Left lung (tissue), 10 donors: Measurements from ENCODE around the gene HES4. TPM values are rescaled to one million over a fixed set of nuclear protein-coding genes. Genes with fewer than 3 reads are reported as not detected.

Experiments
- ATAC-seq: fragments of 200-7000 bp; cut with Tn5 transposase; one replicate; pipeline ENCODE4 v1.9.1; 2020; ENCODE audit warnings: moderate library complexity
- DNase-seq, 4 donors: peaks; one replicate each; pipeline ENCODE4 v3.0.0-alpha.2; 2013 to 2020
- H3K27ac ChIP-seq, 2 donors: fragments of 200-600 bp; sonication (generic) in 1 of 2; one replicate each; pipeline versions ENCODE4 v1.5.0 to v1.8.0; 2020 to 2021
- H3K27me3 ChIP-seq, 2 donors: fragments of 200-600 bp; sonication (generic) in 1 of 2; one replicate each; pipeline versions ENCODE4 v1.5.0 to v1.8.0; 2020 to 2021
- H3K36me3 ChIP-seq, 2 donors: fragments of 200-600 bp; sonication (generic) in 1 of 2; one replicate each; pipeline versions ENCODE4 v1.5.0 to v1.8.0; 2020 to 2021
- H3K4me1 ChIP-seq, 2 donors: fragments of 200-600 bp; one replicate each; pipeline ENCODE4 v1.8.0; 2021
- H3K4me3 ChIP-seq, 2 donors: fragments of 200-600 bp; sonication (generic) in 1 of 2; one replicate each; pipeline versions ENCODE4 v1.5.0 to v1.8.0; 2020 to 2021; ENCODE audit warnings: mild to moderate bottlenecking in 1 of 2
- H3K9me3 ChIP-seq, 2 donors: fragments of 200-600 bp; sonication (generic) in 1 of 2; one replicate each; pipeline versions ENCODE4 v1.5.0 to v1.8.0; 2020 to 2021
- CTCF ChIP-seq, 2 donors: fragments of 200-600 bp; sonication (generic) in 1 of 2; IDR thresholded peaks; one replicate each; pipeline versions ENCODE4 v1.5.0 to v1.8.0; 2021; ENCODE audit warnings: antibody characterized with exemption in 2 of 2
- intact Hi-C, 2 donors: fragments of 100-400 bp; cut with DNase I; formaldehyde crosslinking; loops; one replicate each; pipeline versions ENCODE4 v1.11.2 to v1.14.2; 2022
- polyA plus RNA-seq, 6 donors: library from polyadenylated mRNA; unstranded; fragments of 120-200 nt; gene quantifications; one replicate each; pipeline ENCODE4 v1.2.1, GENCODE V29; 2013; ENCODE audit not compliant: insufficient read length in 6 of 6
- total RNA-seq, 2 donors: library from RNA; stranded (reverse); fragmentation: NEBNext Ultra II Directional; extraction: Animal tissue kit (Norgen Biotek cat#: 25700); gene quantifications; one replicate each; pipeline ENCODE4 v1.2.1, GENCODE V29; 2021
- donor health status: DM: no; HTN: yes; CAD: no.
- donor health status: DM: no; HTN: no; CAD: no.

The HES4 gene
- total and polyA plus RNA-seq, 8 donors: 4.4 to 37.5 (median 10.2) TPM

GRCh38 chr1:963746-964525 is 36.0 kb downstream of the HES4 start:
- Histone ChIP-seq H3K36me3 (peaks cover 0 to 26% of the 10 kb centered on the region in 2 donors), H3K27me3 (peaks cover 0 to 48% of the 10 kb centered on the region in 2 donors), H3K4me1 (peaks cover 6 to 41% of the 10 kb centered on the region in 2 donors), H3K4me3 (no peak overlapping the region), H3K27ac (no peak overlapping the region), H3K9me3 (no peaks in the 10 kb centered on the region)
- ATAC-seq: no peak
- TF ChIP-seq CTCF (IDR thresholded peaks at IDR 0.05): no peak
- intact Hi-C loops: no loop called here
- DNase-seq: no peak

GRCh38 chr1:963301-963651 is 36.6 kb downstream of the HES4 start:
- Histone ChIP-seq H3K27me3 (peaks cover 0 to 42% of the 10 kb centered on the region in 2 donors), H3K27ac (no peak overlapping the region), H3K9me3 (no peaks in the 10 kb centered on the region), H3K4me3 (no peak overlapping the region), H3K4me1 (peaks cover 10 to 45% of the 10 kb centered on the region in 2 donors), H3K36me3 (peaks cover 0 to 26% of the 10 kb centered on the region in 2 donors)
- no peak for ATAC-seq
- no peak for DNase-seq
- TF ChIP-seq CTCF (IDR thresholded peaks at IDR 0.05): no peak
- intact Hi-C loops: no loop called here

GRCh38 chr1:962381-963300 is 37.3 kb downstream of the HES4 start:
- intact Hi-C loops: no loop called here
- no peak for DNase-seq

GRCh38 chr1:961132-961669 is 38.7 kb downstream of the HES4 start:
- no peak for TF ChIP-seq CTCF (IDR thresholded peaks at IDR 0.05)
- ATAC-seq: no peak
- Histone ChIP-seq H3K36me3 (peaks cover 0 to 36% of the 10 kb centered on the region in 2 donors), H3K27me3 (peaks cover 0 to 21% of the 10 kb centered on the region in 2 donors), H3K9me3 (no peaks in the 10 kb centered on the region), H3K4me1 (peaks cover 11 to 50% of the 10 kb centered on the region in 2 donors), H3K27ac (no peak overlapping the region), H3K4me3 (peak overlapping the region; percentile 57 to 73)
- intact Hi-C loops: no loop called here
- no peak for DNase-seq

More at GRCh38 chr1:962381-963300, 37.3 kb downstream of the HES4 start:
- Histone ChIP-seq H3K27ac (no peak overlapping the region), H3K4me3 (no peak overlapping the region), H3K27me3 (peaks cover 0 to 35% of the 10 kb centered on the region in 2 donors), H3K36me3 (peaks cover 0 to 26% of the 10 kb centered on the region in 2 donors), H3K4me1 (peaks cover 12 to 52% of the 10 kb centered on the region in 2 donors), H3K9me3 (no peaks in the 10 kb centered on the region)
- no peak for TF ChIP-seq CTCF (IDR thresholded peaks at IDR 0.05)
- ATAC-seq: no peak
